ENCODE measurements around the gene PPP1R9A.

PPP1R9A gene

GRCh38 chr7:95052566-95053094, 145.2 kb downstream of the PPP1R9A start:
- no peaks in the 10 kb centered on the region for H3K36me3 ChIP-seq (ENCODE audit: control insufficient read depth, insufficient read depth, low read length)
- no peaks in the 10 kb centered on the region for H3K9me3 ChIP-seq (ENCODE audit: control insufficient read depth, insufficient read depth, low read length)
- H3K4me1 ChIP-seq (ENCODE audit: control insufficient read depth, insufficient read depth, low read length) = no peaks in the 10 kb centered on the region
- H3K9ac ChIP-seq (ENCODE audit: low read depth, low read length) = no peak overlapping the region
- H3K27me3 ChIP-seq (ENCODE audit: control insufficient read depth, insufficient read depth, low read length) = no peaks in the 10 kb centered on the region
- no peak overlapping the region for H3K4me3 ChIP-seq (ENCODE audit: low read depth, low read length)

GRCh38 chr7:95054386-95054785, 147.0 kb downstream of the PPP1R9A start:
- no peak overlapping the region for H3K4me3 ChIP-seq (ENCODE audit: low read depth, low read length)
- H3K9me3 ChIP-seq (ENCODE audit: control insufficient read depth, insufficient read depth, low read length) = no peaks in the 10 kb centered on the region
- no peaks in the 10 kb centered on the region for H3K36me3 ChIP-seq (ENCODE audit: control insufficient read depth, insufficient read depth, low read length)
- no peaks in the 10 kb centered on the region for H3K27me3 ChIP-seq (ENCODE audit: control insufficient read depth, insufficient read depth, low read length)
- no peaks in the 10 kb centered on the region for H3K4me1 ChIP-seq (ENCODE audit: control insufficient read depth, insufficient read depth, low read length)
- no peak overlapping the region for H3K9ac ChIP-seq (ENCODE audit: low read depth, low read length)

GRCh38 chr7:95055295-95055694, 147.9 kb downstream of the PPP1R9A start:
- Histone ChIP-seq H3K9ac (ENCODE audit: low read depth, low read length) (no peak overlapping the region), H3K27me3 (ENCODE audit: control insufficient read depth, insufficient read depth, low read length) (no peaks in the 10 kb centered on the region), H3K36me3 (ENCODE audit: control insufficient read depth, insufficient read depth, low read length) (no peaks in the 10 kb centered on the region), H3K4me1 (ENCODE audit: control insufficient read depth, insufficient read depth, low read length) (no peaks in the 10 kb centered on the region), H3K4me3 (ENCODE audit: low read depth, low read length) (no peak overlapping the region), H3K9me3 (ENCODE audit: control insufficient read depth, insufficient read depth, low read length) (no peaks in the 10 kb centered on the region)

GRCh38 chr7:95056107-95056739, 148.8 kb downstream of the PPP1R9A start:
- H3K9ac ChIP-seq (ENCODE audit: low read depth, low read length) = no peak overlapping the region
- H3K27me3 ChIP-seq (ENCODE audit: control insufficient read depth, insufficient read depth, low read length) = no peaks in the 10 kb centered on the region
- H3K4me1 ChIP-seq (ENCODE audit: control insufficient read depth, insufficient read depth, low read length) = no peaks in the 10 kb centered on the region
- H3K9me3 ChIP-seq (ENCODE audit: control insufficient read depth, insufficient read depth, low read length) = no peaks in the 10 kb centered on the region
- H3K36me3 ChIP-seq (ENCODE audit: control insufficient read depth, insufficient read depth, low read length) = no peaks in the 10 kb centered on the region
- no peak overlapping the region for H3K4me3 ChIP-seq (ENCODE audit: low read depth, low read length)

- H3K9me3 ChIP-seq (ENCODE audit: control insufficient read depth, insufficient read depth, low read length) = no peaks in the 10 kb centered on the region
- no peaks in the 10 kb centered on the region for H3K27me3 ChIP-seq (ENCODE audit: control insufficient read depth, insufficient read depth, low read length)
- H3K4me3 ChIP-seq (ENCODE audit: low read depth, low read length) = no peak overlapping the region
- H3K36me3 ChIP-seq (ENCODE audit: control insufficient read depth, insufficient read depth, low read length) = no peaks in the 10 kb centered on the region
- no peaks in the 10 kb centered on the region for H3K4me1 ChIP-seq (ENCODE audit: control insufficient read depth, insufficient read depth, low read length)
- no peak overlapping the region for H3K9ac ChIP-seq (ENCODE audit: low read depth, low read length)
Measured at GRCh38 chr7:95056901-95057300, 149.5 kb downstream of the PPP1R9A start.

- no peaks in the 10 kb centered on the region for H3K36me3 ChIP-seq (ENCODE audit: control insufficient read depth, insufficient read depth, low read length)
- H3K9me3 ChIP-seq (ENCODE audit: control insufficient read depth, insufficient read depth, low read length) = no peaks in the 10 kb centered on the region
- H3K4me3 ChIP-seq (ENCODE audit: low read depth, low read length) = no peak overlapping the region
- H3K27me3 ChIP-seq (ENCODE audit: control insufficient read depth, insufficient read depth, low read length) = no peaks in the 10 kb centered on the region
- H3K4me1 ChIP-seq (ENCODE audit: control insufficient read depth, insufficient read depth, low read length) = no peaks in the 10 kb centered on the region
- H3K9ac ChIP-seq (ENCODE audit: low read depth, low read length) = no peak overlapping the region
Measured at GRCh38 chr7:95059842-95060313, 152.5 kb downstream of the PPP1R9A start.

GRCh38 chr7:95062901-95063300, 155.5 kb downstream of the PPP1R9A start:
- H3K4me3 ChIP-seq (ENCODE audit: low read depth, low read length) = no peak overlapping the region

GRCh38 chr7:95066737-95067530, 159.5 kb downstream of the PPP1R9A start:
- no peak overlapping the region for H3K9ac ChIP-seq (ENCODE audit: low read depth, low read length)
- H3K36me3 ChIP-seq (ENCODE audit: control insufficient read depth, insufficient read depth, low read length) = no peaks in the 10 kb centered on the region
- H3K9me3 ChIP-seq (ENCODE audit: control insufficient read depth, insufficient read depth, low read length) = no peaks in the 10 kb centered on the region
- H3K4me3 ChIP-seq (ENCODE audit: low read depth, low read length) = no peak overlapping the region
- H3K27me3 ChIP-seq (ENCODE audit: control insufficient read depth, insufficient read depth, low read length) = no peaks in the 10 kb centered on the region
- H3K4me1 ChIP-seq (ENCODE audit: control insufficient read depth, insufficient read depth, low read length) = peaks cover 3% of the 10 kb centered on the region

More at GRCh38 chr7:95062901-95063300, 155.5 kb downstream of the PPP1R9A start:
- Histone ChIP-seq H3K27me3 (ENCODE audit: control insufficient read depth, insufficient read depth, low read length) (no peaks in the 10 kb centered on the region), H3K36me3 (ENCODE audit: control insufficient read depth, insufficient read depth, low read length) (no peaks in the 10 kb centered on the region), H3K4me1 (ENCODE audit: control insufficient read depth, insufficient read depth, low read length) (no peaks in the 10 kb centered on the region), H3K9ac (ENCODE audit: low read depth, low read length) (no peak overlapping the region), H3K9me3 (ENCODE audit: control insufficient read depth, insufficient read depth, low read length) (no peaks in the 10 kb centered on the region)

GRCh38 chr7:95088536-95089215, 181.3 kb downstream of the PPP1R9A start:
- Histone ChIP-seq H3K9ac (ENCODE audit: low read depth, low read length) (no peak overlapping the region), H3K36me3 (ENCODE audit: control insufficient read depth, insufficient read depth, low read length) (no peaks in the 10 kb centered on the region), H3K27me3 (ENCODE audit: control insufficient read depth, insufficient read depth, low read length) (no peaks in the 10 kb centered on the region), H3K9me3 (ENCODE audit: control insufficient read depth, insufficient read depth, low read length) (no peaks in the 10 kb centered on the region), H3K4me3 (ENCODE audit: low read depth, low read length) (no peak overlapping the region), H3K4me1 (ENCODE audit: control insufficient read depth, insufficient read depth, low read length) (no peaks in the 10 kb centered on the region)

GRCh38 chr7:95089414-95090315, 182.3 kb downstream of the PPP1R9A start:
- Histone ChIP-seq H3K9me3 (ENCODE audit: control insufficient read depth, insufficient read depth, low read length) (no peaks in the 10 kb centered on the region), H3K9ac (ENCODE audit: low read depth, low read length) (no peak overlapping the region), H3K27me3 (ENCODE audit: control insufficient read depth, insufficient read depth, low read length) (no peaks in the 10 kb centered on the region), H3K4me3 (ENCODE audit: low read depth, low read length) (no peak overlapping the region), H3K4me1 (ENCODE audit: control insufficient read depth, insufficient read depth, low read length) (no peaks in the 10 kb centered on the region), H3K36me3 (ENCODE audit: control insufficient read depth, insufficient read depth, low read length) (no peaks in the 10 kb centered on the region)

- Histone ChIP-seq H3K4me1 (ENCODE audit: control insufficient read depth, insufficient read depth, low read length) (no peaks in the 10 kb centered on the region), H3K4me3 (ENCODE audit: low read depth, low read length) (no peak overlapping the region), H3K9ac (ENCODE audit: low read depth, low read length) (no peak overlapping the region), H3K36me3 (ENCODE audit: control insufficient read depth, insufficient read depth, low read length) (no peaks in the 10 kb centered on the region), H3K9me3 (ENCODE audit: control insufficient read depth, insufficient read depth, low read length) (no peaks in the 10 kb centered on the region), H3K27me3 (ENCODE audit: control insufficient read depth, insufficient read depth, low read length) (no peaks in the 10 kb centered on the region)
Measured at GRCh38 chr7:95092324-95092723, 184.9 kb downstream of the PPP1R9A start.
